C4-2B (cell line): Measurements from ENCODE around the gene FANCE.

Experiments
- ZFX ChIP-seq: fragments of 450-650 bp; IDR thresholded peaks from 2 replicates; pipeline ENCODE4 v1.6.1; 2017
- TF ChIP-seq, protein P1 (sequence below): fragments of 450-650 bp; conservative IDR thresholded peaks from 2 replicates; pipeline ENCODE4 v1.5.1; 2017; ENCODE audit warnings: mild to moderate bottlenecking

DNA sequence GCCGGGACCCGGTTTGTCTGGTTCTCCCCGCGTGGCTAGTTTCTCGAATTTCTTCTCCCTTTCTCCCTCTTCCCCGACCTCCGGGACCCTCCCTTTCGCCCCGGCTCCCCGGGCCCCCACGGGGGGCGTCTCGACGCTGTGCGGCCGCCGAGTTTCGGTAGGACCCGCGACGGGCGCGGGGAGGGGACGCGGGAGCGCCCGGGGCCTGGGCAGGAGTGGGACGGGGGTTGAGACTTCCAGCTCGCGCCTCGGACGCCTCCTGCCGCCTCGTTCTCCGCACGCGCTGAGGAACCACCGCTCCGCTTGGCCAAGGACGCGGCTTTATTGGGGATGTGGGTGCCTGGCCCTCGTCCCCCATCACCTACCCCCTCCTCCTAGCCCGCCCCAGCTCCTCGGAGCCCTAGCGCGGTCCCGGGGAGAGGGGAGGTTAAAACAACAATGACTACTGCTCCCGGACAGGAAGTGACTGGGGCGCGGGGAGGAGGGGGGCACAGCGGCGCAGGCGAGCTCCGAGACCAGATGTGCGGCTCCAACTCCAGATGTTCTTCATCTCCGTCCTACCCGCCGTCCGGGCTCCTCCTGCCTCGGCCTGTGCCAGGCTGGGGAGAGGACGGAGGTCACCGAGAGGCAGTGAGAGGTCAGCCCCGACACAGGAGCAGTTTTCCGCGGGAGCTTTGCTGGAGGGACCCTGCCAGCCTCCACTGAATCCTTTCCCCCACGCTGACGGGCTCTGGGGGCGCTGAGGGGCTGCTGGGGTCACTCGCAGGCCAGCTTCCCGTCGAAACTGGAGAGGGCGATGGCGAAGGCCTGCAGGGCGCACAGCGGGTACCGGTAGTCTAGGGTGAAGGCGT is 45.7 kb downstream of the FANCE start:
- TF ChIP-seq ZFX, result peak; percentile 55
- TF ChIP-seq, protein P1, sequence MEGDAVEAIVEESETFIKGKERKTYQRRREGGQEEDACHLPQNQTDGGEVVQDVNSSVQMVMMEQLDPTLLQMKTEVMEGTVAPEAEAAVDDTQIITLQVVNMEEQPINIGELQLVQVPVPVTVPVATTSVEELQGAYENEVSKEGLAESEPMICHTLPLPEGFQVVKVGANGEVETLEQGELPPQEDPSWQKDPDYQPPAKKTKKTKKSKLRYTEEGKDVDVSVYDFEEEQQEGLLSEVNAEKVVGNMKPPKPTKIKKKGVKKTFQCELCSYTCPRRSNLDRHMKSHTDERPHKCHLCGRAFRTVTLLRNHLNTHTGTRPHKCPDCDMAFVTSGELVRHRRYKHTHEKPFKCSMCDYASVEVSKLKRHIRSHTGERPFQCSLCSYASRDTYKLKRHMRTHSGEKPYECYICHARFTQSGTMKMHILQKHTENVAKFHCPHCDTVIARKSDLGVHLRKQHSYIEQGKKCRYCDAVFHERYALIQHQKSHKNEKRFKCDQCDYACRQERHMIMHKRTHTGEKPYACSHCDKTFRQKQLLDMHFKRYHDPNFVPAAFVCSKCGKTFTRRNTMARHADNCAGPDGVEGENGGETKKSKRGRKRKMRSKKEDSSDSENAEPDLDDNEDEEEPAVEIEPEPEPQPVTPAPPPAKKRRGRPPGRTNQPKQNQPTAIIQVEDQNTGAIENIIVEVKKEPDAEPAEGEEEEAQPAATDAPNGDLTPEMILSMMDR, result no peak
